ENCODE data around the gene ZBTB39. TPM values are rescaled to one million over a fixed set of nuclear protein-coding genes. Genes with fewer than 3 reads are reported as not detected.

Gene ZBTB39
- polyA plus RNA-seq, 1 donor from 2014 or later = 6.4 TPM

DNA sequence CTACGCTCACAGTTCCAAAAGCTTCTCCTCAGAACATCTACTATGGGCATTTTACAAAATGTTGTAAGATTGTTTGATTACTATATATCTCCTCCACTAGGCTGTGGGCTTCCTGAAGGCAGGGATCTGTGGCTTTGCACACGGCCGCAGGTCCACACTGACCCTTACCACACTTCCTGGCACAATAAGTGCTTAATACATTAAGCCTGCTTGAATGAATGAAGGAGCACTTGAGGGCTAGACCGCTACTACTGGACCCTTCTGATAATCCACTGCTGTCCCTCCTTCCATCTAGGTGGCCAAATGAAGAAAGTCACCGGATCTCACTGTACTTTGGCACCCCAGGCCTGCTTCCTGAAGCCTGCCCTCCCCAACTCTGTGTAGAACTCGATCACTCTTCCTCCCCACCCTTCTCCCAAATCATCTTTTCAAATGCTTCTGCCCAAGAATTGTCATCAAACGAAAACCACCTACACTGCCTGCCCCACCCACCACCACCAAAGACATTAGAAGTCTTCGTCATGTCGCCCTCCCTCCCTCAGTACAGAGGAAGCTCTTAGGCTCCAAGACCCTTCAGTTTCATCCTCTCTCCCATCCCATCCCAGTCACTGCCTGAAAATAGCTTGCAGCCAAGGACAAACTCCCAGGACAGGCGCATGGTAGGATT lies 596 bp upstream of the ZBTB39 start:
- Histone ChIP-seq H3K36me3 (ENCODE audit: insufficient read depth, low read length) (no peaks in the 10 kb centered on the region), H2AFZ (ENCODE audit: low read depth, low read length) (no peak overlapping the region), H3K9ac (ENCODE audit: low read length) (peak overlapping the region; percentile 27), H3K4me2 (ENCODE audit: low read length) (no peak overlapping the region), H3K9me3 (ENCODE audit: low read length) (no peaks in the 10 kb centered on the region), H3K4me3 (ENCODE audit: low read length) (peak overlapping the region; percentile 55), H3F3A (ENCODE audit: insufficient read depth, low read length, poor library complexity, severe bottlenecking) (no peaks in the 10 kb centered on the region), H3K27ac (ENCODE audit: low read length) (no peak overlapping the region), H4K20me1 (ENCODE audit: insufficient read depth) (no peaks in the 10 kb centered on the region), H3K9me2 (ENCODE audit: insufficient read depth, low read length) (no peaks in the 10 kb centered on the region), H3K79me2 (replicated peaks; ENCODE audit: insufficient read depth, low read length) (peaks cover 29% of the 10 kb centered on the region), H3K27me3 (ENCODE audit: insufficient read depth, low read depth, low read length) (no peaks in the 10 kb centered on the region)
- no peak for TF ChIP-seq SMC3 (conservative IDR thresholded peaks at IDR 0.05; ENCODE audit: poor library complexity)
- no peak for TF ChIP-seq EZH2 (IDR thresholded peaks at IDR 0.05; ENCODE audit: borderline replicate concordance, insufficient read depth, low read length, poor library complexity, severe bottlenecking)
- TF ChIP-seq EP300 (conservative IDR thresholded peaks at IDR 0.05; ENCODE audit: poor library complexity, severe bottlenecking) = no peak
- TF ChIP-seq RAD21 (conservative IDR thresholded peaks at IDR 0.05) = no peak
- TF ChIP-seq MXI1 (conservative IDR thresholded peaks at IDR 0.05; ENCODE audit: poor library complexity, severe bottlenecking) = no peak
- TF ChIP-seq, protein P1, sequence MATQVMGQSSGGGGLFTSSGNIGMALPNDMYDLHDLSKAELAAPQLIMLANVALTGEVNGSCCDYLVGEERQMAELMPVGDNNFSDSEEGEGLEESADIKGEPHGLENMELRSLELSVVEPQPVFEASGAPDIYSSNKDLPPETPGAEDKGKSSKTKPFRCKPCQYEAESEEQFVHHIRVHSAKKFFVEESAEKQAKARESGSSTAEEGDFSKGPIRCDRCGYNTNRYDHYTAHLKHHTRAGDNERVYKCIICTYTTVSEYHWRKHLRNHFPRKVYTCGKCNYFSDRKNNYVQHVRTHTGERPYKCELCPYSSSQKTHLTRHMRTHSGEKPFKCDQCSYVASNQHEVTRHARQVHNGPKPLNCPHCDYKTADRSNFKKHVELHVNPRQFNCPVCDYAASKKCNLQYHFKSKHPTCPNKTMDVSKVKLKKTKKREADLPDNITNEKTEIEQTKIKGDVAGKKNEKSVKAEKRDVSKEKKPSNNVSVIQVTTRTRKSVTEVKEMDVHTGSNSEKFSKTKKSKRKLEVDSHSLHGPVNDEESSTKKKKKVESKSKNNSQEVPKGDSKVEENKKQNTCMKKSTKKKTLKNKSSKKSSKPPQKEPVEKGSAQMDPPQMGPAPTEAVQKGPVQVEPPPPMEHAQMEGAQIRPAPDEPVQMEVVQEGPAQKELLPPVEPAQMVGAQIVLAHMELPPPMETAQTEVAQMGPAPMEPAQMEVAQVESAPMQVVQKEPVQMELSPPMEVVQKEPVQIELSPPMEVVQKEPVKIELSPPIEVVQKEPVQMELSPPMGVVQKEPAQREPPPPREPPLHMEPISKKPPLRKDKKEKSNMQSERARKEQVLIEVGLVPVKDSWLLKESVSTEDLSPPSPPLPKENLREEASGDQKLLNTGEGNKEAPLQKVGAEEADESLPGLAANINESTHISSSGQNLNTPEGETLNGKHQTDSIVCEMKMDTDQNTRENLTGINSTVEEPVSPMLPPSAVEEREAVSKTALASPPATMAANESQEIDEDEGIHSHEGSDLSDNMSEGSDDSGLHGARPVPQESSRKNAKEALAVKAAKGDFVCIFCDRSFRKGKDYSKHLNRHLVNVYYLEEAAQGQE (IDR thresholded peaks at IDR 0.05; ENCODE audit: borderline replicate concordance) = no peak
- no peak for TF ChIP-seq TAF1 (IDR thresholded peaks at IDR 0.05; ENCODE audit: low read depth)
- no peak for TF ChIP-seq POLR2AphosphoS5 (IDR thresholded peaks at IDR 0.05)

DNA sequence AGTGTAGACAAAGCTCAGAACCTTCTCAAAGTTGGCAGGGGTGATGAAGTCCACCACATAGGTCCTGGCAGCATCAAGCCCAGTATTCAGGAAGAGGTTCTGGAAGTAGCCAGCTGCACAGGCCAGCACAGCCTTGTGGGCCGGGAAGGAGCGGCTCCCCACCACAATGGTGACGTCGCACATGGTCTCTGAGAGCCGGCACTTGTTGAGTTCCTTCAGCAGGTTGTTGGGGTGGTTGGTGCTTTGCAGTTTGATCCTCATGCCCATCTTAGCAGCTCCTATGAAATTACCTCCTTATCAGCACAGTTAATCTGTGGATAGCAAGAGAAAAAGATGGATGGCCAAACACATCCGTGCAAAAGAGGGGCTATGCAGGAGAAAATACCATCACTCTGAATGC lies 1.7 kb downstream of the ZBTB39 start:
- Histone ChIP-seq H3K9me2 (ENCODE audit: insufficient read depth, low read length) (no peaks in the 10 kb centered on the region), H3K4me3 (ENCODE audit: low read length) (peak overlapping the region; percentile 90), H3K27ac (ENCODE audit: low read length) (no peak overlapping the region), H2AFZ (ENCODE audit: low read depth, low read length) (no peak overlapping the region), H4K20me1 (ENCODE audit: insufficient read depth) (no peaks in the 10 kb centered on the region), H3K27me3 (ENCODE audit: insufficient read depth, low read depth, low read length) (no peaks in the 10 kb centered on the region), H3K4me2 (ENCODE audit: low read length) (no peak overlapping the region), H3K9ac (ENCODE audit: low read length) (no peak overlapping the region), H3K9me3 (ENCODE audit: low read length) (no peaks in the 10 kb centered on the region), H3F3A (ENCODE audit: insufficient read depth, low read length, poor library complexity, severe bottlenecking) (no peaks in the 10 kb centered on the region), H3K79me2 (replicated peaks; ENCODE audit: insufficient read depth, low read length) (peaks cover 51% of the 10 kb centered on the region), H3K36me3 (ENCODE audit: insufficient read depth, low read length) (no peaks in the 10 kb centered on the region)
- TF ChIP-seq EP300 (conservative IDR thresholded peaks at IDR 0.05; ENCODE audit: poor library complexity, severe bottlenecking) (no peak), SMC3 (conservative IDR thresholded peaks at IDR 0.05; ENCODE audit: poor library complexity) (no peak), TAF1 (IDR thresholded peaks at IDR 0.05; ENCODE audit: low read depth) (no peak), RAD21 (conservative IDR thresholded peaks at IDR 0.05) (no peak), MXI1 (conservative IDR thresholded peaks at IDR 0.05; ENCODE audit: poor library complexity, severe bottlenecking) (no peak), EZH2 (IDR thresholded peaks at IDR 0.05; ENCODE audit: borderline replicate concordance, insufficient read depth, low read length, poor library complexity, severe bottlenecking) (no peak), POLR2AphosphoS5 (IDR thresholded peaks at IDR 0.05) (no peak)
- TF ChIP-seq, protein P2, sequence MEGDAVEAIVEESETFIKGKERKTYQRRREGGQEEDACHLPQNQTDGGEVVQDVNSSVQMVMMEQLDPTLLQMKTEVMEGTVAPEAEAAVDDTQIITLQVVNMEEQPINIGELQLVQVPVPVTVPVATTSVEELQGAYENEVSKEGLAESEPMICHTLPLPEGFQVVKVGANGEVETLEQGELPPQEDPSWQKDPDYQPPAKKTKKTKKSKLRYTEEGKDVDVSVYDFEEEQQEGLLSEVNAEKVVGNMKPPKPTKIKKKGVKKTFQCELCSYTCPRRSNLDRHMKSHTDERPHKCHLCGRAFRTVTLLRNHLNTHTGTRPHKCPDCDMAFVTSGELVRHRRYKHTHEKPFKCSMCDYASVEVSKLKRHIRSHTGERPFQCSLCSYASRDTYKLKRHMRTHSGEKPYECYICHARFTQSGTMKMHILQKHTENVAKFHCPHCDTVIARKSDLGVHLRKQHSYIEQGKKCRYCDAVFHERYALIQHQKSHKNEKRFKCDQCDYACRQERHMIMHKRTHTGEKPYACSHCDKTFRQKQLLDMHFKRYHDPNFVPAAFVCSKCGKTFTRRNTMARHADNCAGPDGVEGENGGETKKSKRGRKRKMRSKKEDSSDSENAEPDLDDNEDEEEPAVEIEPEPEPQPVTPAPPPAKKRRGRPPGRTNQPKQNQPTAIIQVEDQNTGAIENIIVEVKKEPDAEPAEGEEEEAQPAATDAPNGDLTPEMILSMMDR (IDR thresholded peaks at IDR 0.05; ENCODE audit: poor library complexity, severe bottlenecking) = no peak
- TF ChIP-seq, protein P1 (IDR thresholded peaks at IDR 0.05; ENCODE audit: borderline replicate concordance) = no peak
